ENCODE measurements around the gene TM7SF2.
A peak's percentile ranks its signal among the peaks of the same experiment; 100 is the strongest.

TM7SF2 gene

GRCh38 chr11:65090628-65091027 lies 21.0 kb upstream of the TM7SF2 start:
- no peak for DNase-seq

DNA sequence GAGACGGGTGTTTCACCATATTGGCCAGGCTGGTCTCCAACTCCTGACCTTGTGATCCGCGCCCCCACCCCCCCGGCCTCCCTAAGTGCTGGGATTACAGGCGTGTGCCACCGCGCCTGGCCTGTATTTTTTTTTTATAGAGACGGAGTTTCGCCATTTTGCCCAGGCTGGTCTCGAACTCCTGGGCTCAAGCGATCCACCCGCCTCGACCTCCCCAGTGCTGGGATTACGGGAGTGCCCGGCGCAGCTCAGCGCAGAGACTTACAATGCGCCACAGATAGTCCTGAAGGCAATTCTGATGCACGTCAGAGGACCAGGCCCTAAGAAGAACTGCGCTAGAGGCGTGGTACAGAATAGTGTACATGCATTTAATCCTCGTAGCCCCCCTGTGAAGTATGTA lies 16.2 kb upstream of the TM7SF2 start:
- no peak for DNase-seq

- DNase-seq: peak; percentile 51
Observed at GRCh38 chr11:65095974-65096806, 15.5 kb upstream of the TM7SF2 start, which contains the start of gene VPS51. Gene VPS51, plus strand, starts transcription at chr11:65096214. Its CDS starts 37 bp downstream, at chr11:65096251.

- no peak for DNase-seq
Observed at GRCh38 chr11:65096926-65097325, 14.7 kb upstream of the TM7SF2 start.

GRCh38 chr11:65100674-65101350 lies 10.9 kb upstream of the TM7SF2 start:
- no peak for DNase-seq

DNA sequence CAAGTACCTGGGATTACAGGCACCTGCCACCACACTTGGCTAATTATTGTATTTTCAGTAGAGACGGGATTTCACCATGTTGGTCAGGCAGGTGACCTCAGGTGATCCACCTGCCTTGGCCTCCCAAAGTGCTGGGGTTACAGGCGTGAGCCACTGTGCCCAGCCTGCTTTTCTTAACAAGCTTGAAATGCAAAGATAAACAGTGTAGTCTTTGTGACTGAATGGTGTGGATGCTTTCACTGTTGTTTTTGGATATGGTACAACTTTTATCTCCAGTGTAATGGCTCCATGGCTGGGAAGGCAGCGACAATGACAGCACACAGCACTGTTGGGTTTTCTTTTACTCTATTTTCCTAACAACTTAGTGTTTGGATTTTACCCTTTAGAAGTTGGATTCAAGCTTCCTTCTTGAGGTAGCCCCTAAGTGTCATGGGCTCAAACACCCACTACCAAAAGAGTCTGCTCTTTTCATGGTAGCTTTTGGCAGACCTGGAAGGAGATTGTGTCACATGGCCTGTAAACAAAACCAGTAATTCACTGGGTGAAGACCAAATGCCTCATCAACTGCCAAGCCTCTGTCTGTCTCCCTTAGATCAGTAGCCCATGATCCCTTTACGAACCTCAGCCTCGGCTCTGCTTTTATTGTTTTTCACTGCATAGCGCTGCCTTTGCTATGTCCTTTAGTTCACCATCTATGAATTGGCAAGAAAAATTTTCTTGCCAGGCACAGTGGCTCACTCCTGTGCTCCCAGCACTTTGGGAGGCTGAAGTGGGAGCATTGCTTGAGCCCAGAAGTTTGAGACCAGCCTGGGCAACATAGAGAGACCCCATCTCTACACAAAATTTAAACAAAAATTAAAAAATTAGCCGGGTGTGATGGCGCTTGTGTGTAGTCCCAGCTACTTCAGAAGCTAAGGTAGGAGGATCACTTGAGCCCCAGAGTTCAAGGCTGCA lies 9.3 kb upstream of the TM7SF2 start:
- no peak for DNase-seq

DNA sequence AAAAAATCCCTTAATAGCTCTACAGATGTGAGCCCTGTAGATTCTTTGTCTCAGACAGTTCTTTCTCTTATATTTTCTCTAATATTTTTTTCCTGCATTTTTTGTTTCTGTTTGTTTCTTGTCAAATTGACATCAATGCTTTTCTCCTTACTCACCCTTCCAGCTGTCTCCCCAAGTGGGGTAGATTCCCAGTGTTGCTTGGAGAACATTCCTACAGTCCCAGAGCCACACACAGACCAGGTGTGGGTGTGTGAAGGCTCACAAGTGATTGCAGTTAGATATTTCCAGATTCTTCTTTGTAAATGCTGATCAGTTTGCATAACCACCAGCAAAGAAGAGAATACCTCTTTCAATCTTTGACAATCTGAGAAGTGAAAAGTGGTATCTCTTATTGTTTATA lies 8.2 kb upstream of the TM7SF2 start:
- no peak for DNase-seq

- DNase-seq: no peak
Observed at GRCh38 chr11:65104628-65105027, 7.0 kb upstream of the TM7SF2 start.

- no peak for DNase-seq
Observed at GRCh38 chr11:65107078-65107477, 4.6 kb upstream of the TM7SF2 start.

GRCh38 chr11:65107751-65108468 lies 3.8 kb upstream of the TM7SF2 start:
- DNase-seq: no peak

GRCh38 chr11:65108469-65109123 lies 3.1 kb upstream of the TM7SF2 start:
- DNase-seq: no peak

- DNase-seq: no peak
Observed at GRCh38 chr11:65109231-65110198, 2.2 kb upstream of the TM7SF2 start.

DNA sequence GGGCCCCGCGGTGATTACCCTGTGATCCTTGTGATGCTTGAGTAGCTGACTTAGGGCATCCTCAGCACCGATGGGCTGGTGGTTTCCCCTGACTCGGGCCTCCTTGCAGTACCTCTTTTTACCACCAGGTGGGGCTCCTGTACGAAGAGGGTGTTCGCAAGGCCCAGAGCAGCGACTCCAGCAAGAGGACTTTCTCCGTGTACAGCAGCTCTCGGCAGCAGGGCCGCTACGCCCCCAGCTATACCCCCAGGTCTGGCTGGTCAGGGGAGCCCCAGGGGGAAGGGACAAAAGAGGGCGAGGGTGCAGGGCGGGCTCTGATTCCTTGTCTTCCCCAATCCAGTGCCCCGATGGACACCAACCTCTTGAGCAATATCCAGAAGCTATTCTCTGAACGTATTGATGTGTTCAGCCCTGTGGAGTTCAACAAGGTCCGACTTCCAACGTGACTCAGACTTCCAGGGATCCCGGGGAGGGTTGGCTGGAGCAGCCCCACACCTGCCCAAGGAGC lies 1.3 kb upstream of the TM7SF2 start:
- no peak for DNase-seq

GRCh38 chr11:65111159-65111743 lies 421 bp upstream of the TM7SF2 start:
- no peak for DNase-seq

DNA sequence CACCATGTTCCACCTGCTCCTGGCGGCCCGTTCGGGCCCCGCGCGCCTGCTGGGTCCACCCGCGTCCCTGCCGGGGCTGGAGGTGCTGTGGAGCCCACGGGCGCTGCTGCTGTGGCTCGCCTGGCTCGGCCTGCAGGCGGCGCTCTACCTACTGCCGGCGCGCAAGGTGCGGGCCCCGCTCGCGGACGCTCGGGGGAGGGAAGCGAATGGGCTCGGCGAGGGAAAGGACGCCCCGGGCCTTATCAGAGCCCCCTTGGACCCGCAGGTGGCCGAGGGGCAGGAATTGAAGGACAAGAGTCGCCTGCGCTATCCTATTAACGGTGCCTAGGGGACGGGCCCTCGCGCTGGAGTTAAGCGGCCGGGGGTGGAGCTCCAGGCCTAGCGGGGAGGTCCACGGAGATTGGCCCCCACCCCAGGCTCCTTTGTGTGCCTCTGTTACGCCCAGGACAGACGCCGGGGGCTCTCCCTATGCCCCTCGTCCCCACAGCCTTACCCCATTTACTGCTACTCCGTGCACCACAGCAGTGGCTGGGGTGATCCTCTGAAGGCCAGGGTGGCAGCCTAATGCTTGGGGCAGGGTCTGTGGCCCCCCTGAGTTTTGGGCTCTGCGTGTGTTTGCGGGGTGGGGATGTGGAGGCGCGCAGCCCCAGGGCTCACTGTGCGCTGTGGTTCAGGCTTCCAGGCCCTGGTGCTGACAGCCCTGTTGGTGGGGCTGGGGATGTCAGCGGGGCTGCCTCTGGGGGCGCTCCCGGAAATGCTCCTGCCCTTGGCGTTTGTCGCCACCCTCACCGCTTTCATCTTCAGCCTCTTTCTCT lies 1.1 kb downstream of the TM7SF2 start:
- DNase-seq: no peak

DNA sequence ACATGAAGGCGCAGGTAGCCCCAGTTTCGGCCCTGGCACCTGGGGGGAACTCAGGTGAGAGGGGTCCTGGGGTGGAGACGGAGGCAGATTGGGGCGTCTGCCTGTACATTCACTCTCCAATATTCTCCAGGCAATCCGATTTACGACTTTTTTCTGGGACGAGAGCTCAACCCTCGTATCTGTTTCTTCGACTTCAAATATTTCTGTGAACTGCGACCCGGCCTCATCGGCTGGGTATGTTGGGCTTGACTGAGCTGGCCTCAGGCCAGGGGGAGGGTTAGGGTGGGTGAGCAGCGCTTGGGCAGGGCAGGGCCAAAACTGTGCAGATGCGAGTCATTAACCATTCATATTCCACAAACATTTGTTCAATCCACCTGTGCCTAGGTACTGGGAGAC lies 1.7 kb downstream of the TM7SF2 start:
- no peak for DNase-seq

GRCh38 chr11:65113839-65114238 lies 2.2 kb downstream of the TM7SF2 start:
- no peak for DNase-seq

DNA sequence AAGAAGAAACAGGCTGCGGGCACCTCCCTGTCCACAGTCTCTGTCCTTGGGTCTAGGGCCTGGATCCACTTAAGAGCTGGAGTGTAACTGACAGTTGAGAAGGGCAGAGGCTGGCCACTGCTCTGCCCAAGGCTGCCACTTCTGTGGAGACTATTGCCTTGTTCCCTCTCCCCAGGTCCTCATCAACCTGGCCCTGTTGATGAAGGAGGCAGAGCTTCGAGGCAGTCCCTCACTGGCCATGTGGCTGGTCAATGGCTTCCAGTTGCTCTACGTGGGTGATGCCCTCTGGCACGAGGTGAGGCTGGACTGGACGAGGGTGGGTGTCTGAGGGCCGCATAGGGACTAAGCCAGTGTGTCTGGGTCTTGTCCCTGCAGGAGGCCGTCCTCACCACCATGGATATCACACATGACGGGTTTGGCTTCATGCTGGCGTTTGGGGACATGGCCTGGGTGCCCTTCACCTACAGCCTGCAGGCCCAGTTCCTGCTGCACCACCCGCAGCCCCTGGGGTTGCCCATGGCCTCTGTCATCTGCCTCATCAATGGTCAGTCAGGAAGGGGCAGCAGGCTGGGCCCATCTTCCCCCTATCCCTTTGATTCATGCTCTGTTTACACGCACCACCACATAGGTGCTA lies 3.0 kb downstream of the TM7SF2 start:
- no peak for DNase-seq
